ENCODE results near the gene NUCKS1.

NUCKS1 gene

GRCh38 chr1:205668951-205669340 is 81.0 kb downstream of the NUCKS1 start:
- DNase-seq (ENCODE audit: low read depth), result no peak

GRCh38 chr1:205667909-205668643 is 81.9 kb downstream of the NUCKS1 start:
- no peak for DNase-seq (ENCODE audit: low read depth)

- DNase-seq (ENCODE audit: low read depth), result no peak
Measured at GRCh38 chr1:205666372-205667166, 83.4 kb downstream of the NUCKS1 start.

GRCh38 chr1:205665201-205666045 is 84.6 kb downstream of the NUCKS1 start:
- DNase-seq (ENCODE audit: low read depth), result no peak

- DNase-seq (ENCODE audit: low read depth), result no peak
Measured at GRCh38 chr1:205664399-205665017, 85.5 kb downstream of the NUCKS1 start.

GRCh38 chr1:205663286-205663936 is 86.6 kb downstream of the NUCKS1 start:
- no peak for DNase-seq (ENCODE audit: low read depth)
